Endothelial cell of umbilical vein (primary cell): Measurements from ENCODE around the gene MTCL1. TPM values are rescaled to one million over a fixed set of nuclear protein-coding genes. Genes with fewer than 3 reads are reported as not detected.

Experiments
- BruUV-seq: library from RNA; stranded (reverse); fragments of 400-500 nt; replicated peaks from 2 replicates; lab custom pipeline; 2021; lab: Mats Ljungman, UMichigan
- CTCF ChIA-PET: fragments of 300-600, 350-600 bp; sonication (Branson Sonifier 250); formaldehyde crosslinking; loops from one replicate; lab custom pipeline; 2021; ENCODE audit warnings: antibody characterized with exemption, inconsistent platforms; lab: Charles Lee
- POLR2A ChIA-PET: fragments of 300-600, 350-600 bp; sonication (Branson Sonifier 250); formaldehyde crosslinking; loops from one replicate; lab custom pipeline; 2021; ENCODE audit warnings: antibody characterized with exemption, inconsistent platforms; lab: Charles Lee
- DNase-seq: peaks from one replicate; pipeline ENCODE4 v3.0.0-alpha.2; 2011; ENCODE audit warnings: low read depth, low spot score
- FAIRE-seq: peaks from 2 replicates; lab custom pipeline; 2011; peaks lifted over from hg19 to GRCh38; lab: Jason Lieb, UNC
- H2AFZ ChIP-seq: 2 replicates; pipeline ENCODE4 v1.6.0; 2012; ENCODE audit warnings: low read depth, low read length, control low read depth, inconsistent platforms
- H3K27ac ChIP-seq: 2 replicates; pipeline ENCODE4 v1.5.1; 2011; ENCODE audit warnings: low read depth, mild to moderate bottlenecking, control low read depth, low read length, moderate library complexity; ENCODE audit not compliant: insufficient read depth
- H3K27me3 ChIP-seq, 2 experiments: 2 replicates each; pipeline versions ENCODE4 v1.6.0 to v1.6.1; 2011; ENCODE audit warnings: low read length in 2 of 2, mixed read lengths in 1 of 2; ENCODE audit not compliant: control insufficient read depth in 2 of 2, insufficient read depth in 2 of 2
- H3K36me3 ChIP-seq, 2 experiments: 2 replicates in 1 of 2; 3 replicates in 1 of 2; pipeline ENCODE4 v1.5.1; 2011; ENCODE audit warnings: low read length in 2 of 2, mild to moderate bottlenecking in 1 of 2, moderate library complexity in 1 of 2; ENCODE audit not compliant: control insufficient read depth in 2 of 2, insufficient read depth in 2 of 2; ENCODE audit errors: extremely low read depth in 1 of 2
- H3K4me1 ChIP-seq: 3 replicates; pipeline ENCODE4 v1.5.1; 2011; ENCODE audit warnings: mild to moderate bottlenecking, low read length; ENCODE audit not compliant: control insufficient read depth, insufficient read depth; ENCODE audit errors: extremely low read depth
- H3K4me2 ChIP-seq: 2 replicates; pipeline ENCODE4 v1.6.1; 2011; ENCODE audit warnings: low read length, control low read depth, mixed read lengths; ENCODE audit not compliant: insufficient read depth
- H3K4me3 ChIP-seq, 3 experiments: fragments of 200-600 bp in 1 of 3; sonication (generic), shearing (Covaris generic) in 1 of 3; replicated peaks in 1 of 3; 2 replicates each; pipeline ENCODE4 v1.5.1; 2011 to 2016; ENCODE audit warnings: control low read depth in 3 of 3, low read length in 3 of 3, mild to moderate bottlenecking in 2 of 3, inconsistent platforms in 1 of 3, low read depth in 1 of 3, moderate library complexity in 1 of 3; ENCODE audit not compliant: insufficient read depth in 1 of 3
- H3K79me2 ChIP-seq: 2 replicates; pipeline ENCODE4 v1.6.0; 2012; ENCODE audit warnings: low read length, inconsistent platforms; ENCODE audit not compliant: control insufficient read depth, insufficient read depth
- H3K9ac ChIP-seq: replicated peaks from 2 replicates; pipeline ENCODE3; 2011; ENCODE audit warnings: low read length, control low read depth; ENCODE audit not compliant: insufficient read depth; ENCODE audit errors: extremely low read depth
- H3K9me1 ChIP-seq: replicated peaks from 3 replicates; pipeline ENCODE4 v1.6.0; 2011; ENCODE audit warnings: mild to moderate bottlenecking, low read length; ENCODE audit not compliant: control insufficient read depth, insufficient read depth; ENCODE audit errors: extremely low read depth
- H3K9me3 ChIP-seq: replicated peaks from 2 replicates; pipeline ENCODE4 v1.5.1; 2012; ENCODE audit warnings: low read length, inconsistent platforms; ENCODE audit not compliant: control insufficient read depth, insufficient read depth
- H4K20me1 ChIP-seq: replicated peaks from 2 replicates; pipeline ENCODE3; 2011; ENCODE audit warnings: mild to moderate bottlenecking, low read length; ENCODE audit not compliant: control insufficient read depth, insufficient read depth; ENCODE audit errors: extremely low read depth
- CTCF ChIP-seq, 2 donors: IDR thresholded peaks; 1 replicate in 1 of 2; 2 replicates in 1 of 2; pipeline ENCODE4 v1.5.1; 2011; ENCODE audit warnings: low read length in 2 of 2, mild to moderate bottlenecking in 2 of 2, moderate library complexity in 2 of 2, control low read depth in 1 of 2, inconsistent platforms in 1 of 2, low read depth in 1 of 2; ENCODE audit not compliant: insufficient read depth in 1 of 2; ENCODE audit errors: extremely low read depth in 1 of 2
- EZH2 ChIP-seq: IDR thresholded peaks from 2 replicates; pipeline ENCODE4 v1.6.1; 2012; ENCODE audit warnings: borderline replicate concordance, low read depth, mild to moderate bottlenecking, moderate library complexity, low read length, inconsistent platforms; ENCODE audit not compliant: severe bottlenecking
- FOS ChIP-seq: IDR thresholded peaks from 2 replicates; pipeline ENCODE4 v1.6.1; 2011; ENCODE audit warnings: mild to moderate bottlenecking, low read length, moderate library complexity, borderline replicate concordance; ENCODE audit not compliant: insufficient read depth
- GATA2 ChIP-seq: IDR thresholded peaks from 2 replicates; pipeline ENCODE4 v1.7.0; 2011; ENCODE audit warnings: low read depth, mild to moderate bottlenecking, moderate library complexity, mixed read lengths, low read length; ENCODE audit not compliant: insufficient read length, insufficient read depth
- JUN ChIP-seq: IDR thresholded peaks from 2 replicates; pipeline ENCODE4 v1.6.1; 2011; ENCODE audit warnings: borderline replicate concordance, low read depth; ENCODE audit not compliant: insufficient read length, insufficient read depth
- MAX ChIP-seq: IDR thresholded peaks from 2 replicates; pipeline ENCODE4 v1.6.1; 2011; ENCODE audit not compliant: insufficient read depth, insufficient read length
- MYC ChIP-seq: IDR thresholded peaks from one replicate; pipeline ENCODE4 v1.6.1; 2011; ENCODE audit warnings: mild to moderate bottlenecking, low read depth, low read length
- POLR2A ChIP-seq: IDR thresholded peaks from 2 replicates; pipeline ENCODE4 v1.6.1; 2012; ENCODE audit warnings: low read depth, mild to moderate bottlenecking, control low read depth, low read length
- POLR2AphosphoS5 ChIP-seq: IDR thresholded peaks from 2 replicates; pipeline ENCODE4 v1.6.1; 2012; ENCODE audit warnings: low read depth, mild to moderate bottlenecking, control low read depth, low read length, moderate library complexity; ENCODE audit not compliant: insufficient read depth
- dilution Hi-C: fragments of 300-500 bp; cut with MboI; formaldehyde crosslinking; loops from one replicate; pipeline ENCODE4 v1.15.0; 2019; ENCODE audit warnings: low sequenced_read_pairs; ENCODE audit not compliant: extremely low pct_ligation_motif_present
- intact Hi-C: fragments of 100-400 bp; cut with micrococcal nuclease; formaldehyde crosslinking; loops from one replicate; pipeline ENCODE4 v1.10.0; 2022
- polyA plus RNA-seq, 4 experiments: library from polyadenylated mRNA; depleted of rRNA in 3 of 4; stranded (reverse) in 3 of 4; unstranded in 1 of 4; fragments of >200 nt; gene quantifications; 2 replicates each; pipeline versions ENCODE4 v1.2.1 to v1.2.3, GENCODE V29; 2011 to 2012; ENCODE audit warnings: missing spikeins in 1 of 4
- total RNA-seq: library from RNA; stranded (reverse); gene quantifications from 2 replicates; pipeline ENCODE4 v1.2.3, GENCODE V29; 2021

Gene MTCL1
- total and polyA plus RNA-seq, 2 donors (not counting 3 experiments of a cell fraction or from before 2014, with no cell fraction given): 11.9 to 75.7 TPM

- H3K9me1 ChIP-seq: no peaks in the 10 kb centered on the region
- H2AFZ ChIP-seq: no peak overlapping the region
- dilution Hi-C loops: no loop called here
- no peak for FAIRE-seq
- BruUV-seq: no TSS peak
- intact Hi-C loops: no loop called here
- POLR2A ChIA-PET: no interaction called here
- H3K79me2 ChIP-seq: no peaks in the 10 kb centered on the region
- no peaks in the 10 kb centered on the region for H3K36me3 ChIP-seq
- no peaks in the 10 kb centered on the region for H3K27me3 ChIP-seq
- no peak for DNase-seq
- no peaks in the 10 kb centered on the region for H3K9me3 ChIP-seq
- CTCF ChIA-PET: interaction anchor here (0.6 to 4.3 kb wide), 3 partner anchors 12 to 65 kb away, joined by 3 to 31 read pairs (median 3); no protein-coding TSS in a partner anchor
- TF ChIP-seq CTCF (IDR thresholded peaks at IDR 0.05; ENCODE audit: extremely low read depth in 1 of 2, insufficient read depth in 1 of 2, low read depth in 1 of 2, low read length in 2 of 2): no peak
- no peak for TF ChIP-seq EZH2
- TF ChIP-seq POLR2AphosphoS5: no peak
- no peak for TF ChIP-seq MAX
- TF ChIP-seq FOS: no peak
- no peak for TF ChIP-seq JUN
- no peak for TF ChIP-seq MYC
- TF ChIP-seq POLR2A: no peak
- TF ChIP-seq GATA2: no peak
- no peak overlapping the region for H3K9ac ChIP-seq
- no peaks in the 10 kb centered on the region for H3K4me1 ChIP-seq
- no peak overlapping the region for H3K4me2 ChIP-seq
- H3K27ac ChIP-seq: no peak overlapping the region
- no peaks in the 10 kb centered on the region for H4K20me1 ChIP-seq
- no peak overlapping the region for H3K4me3 ChIP-seq
Measured at GRCh38 chr18:8684577-8684976, 20.8 kb upstream of the MTCL1 start.
